DMS79 treated with DMSO at 0.1 percent for 48 hours (cell line): Measurements from ENCODE around the gene GLG1.
A peak's percentile ranks its signal among the peaks of the same experiment; 100 is the strongest.
"Not testable (repeated sequence)": the region's sequence is repeated elsewhere in the genome, so short reads cannot be mapped to it uniquely, and the experiment has no call there.

ENCODE experiments used
- DNase-seq: peaks from one replicate; lab custom pipeline; 2025; lab: John Stamatoyannopoulos, UW

Gene GLG1

GRCh38 chr16:74537746-74538145, 69.2 kb downstream of the GLG1 start:
- not testable (repeated sequence) for DNase-seq

GRCh38 chr16:74534650-74535049, 72.3 kb downstream of the GLG1 start:
- DNase-seq: not testable (repeated sequence)

GRCh38 chr16:74524926-74525325, 82.0 kb downstream of the GLG1 start:
- no peak for DNase-seq

- DNase-seq: no peak
These were observed 82.8 kb downstream of the GLG1 start for GRCh38 chr16:74524117-74524516.

DNA sequence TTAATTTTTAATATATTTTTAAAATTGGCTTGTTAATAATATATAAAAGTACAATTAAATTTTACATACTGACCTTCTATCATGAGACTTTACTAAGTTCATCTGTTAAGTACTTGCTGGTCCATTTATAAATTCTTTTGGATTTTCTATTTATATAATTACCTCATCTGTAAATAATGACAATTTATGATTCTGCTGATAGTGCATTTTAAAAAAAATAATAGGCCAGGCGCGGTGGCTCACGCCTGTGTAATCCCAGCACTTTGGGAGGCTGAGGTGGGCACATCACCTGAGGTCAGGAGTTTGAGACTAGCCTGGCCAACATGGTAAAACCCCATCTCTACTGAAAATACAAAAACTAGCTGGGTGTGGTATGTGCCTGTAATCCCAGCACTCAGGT, 83.2 kb downstream of the GLG1 start:
- DNase-seq: not testable (repeated sequence)

- no peak for DNase-seq
These were observed 84.8 kb downstream of the GLG1 start for GRCh38 chr16:74522160-74522559.

DNA sequence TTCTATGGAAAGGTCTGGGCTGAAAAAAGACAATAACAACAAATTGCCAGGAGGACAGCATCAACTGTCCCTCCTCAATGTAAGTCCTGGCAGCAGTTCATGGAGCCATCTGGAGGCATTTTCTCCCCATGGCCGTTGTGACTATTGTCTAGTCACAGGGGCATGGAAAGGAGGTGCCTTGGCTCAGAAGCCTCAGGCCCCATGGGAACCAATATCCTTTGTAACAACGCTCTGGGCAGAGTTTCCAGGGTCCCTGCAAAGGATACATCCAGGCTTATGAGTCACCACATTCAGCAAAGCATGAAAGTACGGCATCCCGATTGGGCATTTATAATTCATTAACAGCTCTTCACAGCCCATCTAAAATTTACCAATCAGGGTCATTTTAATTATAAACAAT, 85.2 kb downstream of the GLG1 start:
- no peak for DNase-seq

DNA sequence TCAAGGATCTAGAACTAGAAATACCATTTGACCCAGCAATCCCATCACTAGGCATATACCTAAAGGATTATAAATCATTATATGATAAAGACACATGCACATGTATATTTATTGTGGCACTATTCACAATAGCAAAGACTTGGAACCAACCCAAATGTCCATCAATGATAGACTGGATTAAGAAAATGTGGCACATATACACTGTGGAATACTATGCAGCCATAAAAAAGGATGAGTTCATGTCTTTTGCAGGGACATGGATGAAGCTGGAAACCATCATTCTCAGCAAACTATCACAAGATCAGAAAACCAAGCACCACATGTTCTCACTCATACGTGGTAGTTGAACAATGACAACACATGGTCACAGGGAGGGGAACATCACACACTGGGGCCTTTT, 88.0 kb downstream of the GLG1 start:
- DNase-seq: not testable (repeated sequence)

DNA sequence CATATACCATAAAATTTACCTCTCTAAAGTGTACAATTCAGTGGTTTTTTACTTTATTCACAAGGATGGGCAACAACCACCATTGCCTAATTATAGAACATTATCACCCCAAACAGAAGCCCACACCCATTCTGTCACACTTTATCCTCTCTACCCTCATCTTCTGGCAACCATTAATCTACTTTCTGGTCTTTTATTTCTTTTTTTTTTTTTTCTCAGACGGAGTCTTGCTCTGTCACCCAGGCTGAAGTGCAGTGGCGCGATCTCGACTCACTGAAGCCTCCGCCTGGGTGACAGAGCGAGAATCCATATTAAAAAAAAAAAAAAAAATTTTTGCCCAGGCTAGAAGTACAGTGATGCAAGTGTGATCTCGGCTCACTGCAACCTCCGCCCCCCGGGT, 95.0 kb downstream of the GLG1 start:
- no peak for DNase-seq

GRCh38 chr16:74505011-74505410, 101.9 kb downstream of the GLG1 start:
- no peak for DNase-seq

GRCh38 chr16:74503412-74503811, 103.5 kb downstream of the GLG1 start:
- no peak for DNase-seq

GRCh38 chr16:74501484-74502478, 105.1 kb downstream of the GLG1 start:
- DNase-seq: peak; percentile 5

GRCh38 chr16:74500907-74501306, 106.0 kb downstream of the GLG1 start:
- DNase-seq: no peak

DNA sequence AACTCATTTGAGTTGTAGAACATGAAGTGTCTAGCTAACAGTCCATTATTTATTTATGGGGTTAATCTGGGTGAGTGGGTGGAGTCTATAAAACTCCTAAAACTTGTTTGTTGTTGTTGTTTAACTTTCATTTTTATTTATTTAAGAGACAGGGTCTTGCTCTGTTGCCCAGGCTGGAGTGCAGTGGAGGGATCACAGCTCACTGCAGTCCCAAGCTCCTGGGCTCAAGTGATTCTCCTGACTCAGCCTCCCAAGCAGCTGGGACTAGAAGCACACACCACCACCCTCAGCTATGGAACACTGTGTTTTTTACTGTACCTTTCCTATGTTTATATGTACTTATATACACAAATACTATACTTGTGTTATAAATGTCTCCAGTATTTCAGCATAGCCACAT, 107.8 kb downstream of the GLG1 start:
- DNase-seq: no peak

- no peak for DNase-seq
These were observed 109.2 kb downstream of the GLG1 start for GRCh38 chr16:74497761-74498160.

DNA sequence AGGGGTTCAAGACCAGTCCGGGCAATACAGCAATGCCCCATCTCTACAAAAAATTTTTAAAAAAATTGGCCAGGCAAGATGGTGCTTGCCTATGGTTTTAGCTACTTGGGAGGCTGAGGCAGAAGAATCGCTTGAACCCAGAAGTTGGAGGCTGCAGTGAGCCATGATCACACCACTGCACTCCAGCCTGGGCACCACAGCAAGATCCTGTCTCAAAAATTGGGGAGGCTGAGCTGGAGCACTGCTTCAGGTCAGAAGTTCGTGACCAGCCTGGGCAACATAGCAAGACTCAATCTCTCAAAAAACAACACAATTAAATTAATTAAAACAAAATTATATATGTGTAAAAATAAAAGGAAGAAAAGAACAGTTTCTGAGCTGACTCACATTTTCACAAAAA, 110.9 kb downstream of the GLG1 start:
- no peak for DNase-seq

GRCh38 chr16:74492976-74493375, 113.9 kb downstream of the GLG1 start:
- no peak for DNase-seq

GRCh38 chr16:74487634-74488495, 119.0 kb downstream of the GLG1 start:
- DNase-seq: peak; percentile 1

DNA sequence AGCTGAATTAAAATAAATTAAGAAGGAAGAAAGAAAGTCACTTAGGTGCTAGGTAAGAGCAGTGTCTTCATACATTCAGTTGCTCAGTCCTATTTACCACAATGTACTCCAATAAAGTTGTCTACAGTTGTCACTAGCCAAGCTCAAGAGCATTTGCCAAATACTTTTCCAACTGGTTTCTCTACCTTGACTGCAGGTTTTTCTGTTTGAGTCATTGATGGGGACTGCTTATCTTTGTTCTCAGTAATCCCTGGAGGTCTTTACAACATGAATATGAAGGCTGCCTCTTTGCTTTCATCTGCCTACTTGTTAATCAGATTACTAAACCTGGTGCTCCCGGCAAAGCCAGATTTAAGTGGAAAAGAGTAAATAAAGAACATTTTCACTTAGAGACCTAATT, 121.0 kb downstream of the GLG1 start:
- no peak for DNase-seq

DNA sequence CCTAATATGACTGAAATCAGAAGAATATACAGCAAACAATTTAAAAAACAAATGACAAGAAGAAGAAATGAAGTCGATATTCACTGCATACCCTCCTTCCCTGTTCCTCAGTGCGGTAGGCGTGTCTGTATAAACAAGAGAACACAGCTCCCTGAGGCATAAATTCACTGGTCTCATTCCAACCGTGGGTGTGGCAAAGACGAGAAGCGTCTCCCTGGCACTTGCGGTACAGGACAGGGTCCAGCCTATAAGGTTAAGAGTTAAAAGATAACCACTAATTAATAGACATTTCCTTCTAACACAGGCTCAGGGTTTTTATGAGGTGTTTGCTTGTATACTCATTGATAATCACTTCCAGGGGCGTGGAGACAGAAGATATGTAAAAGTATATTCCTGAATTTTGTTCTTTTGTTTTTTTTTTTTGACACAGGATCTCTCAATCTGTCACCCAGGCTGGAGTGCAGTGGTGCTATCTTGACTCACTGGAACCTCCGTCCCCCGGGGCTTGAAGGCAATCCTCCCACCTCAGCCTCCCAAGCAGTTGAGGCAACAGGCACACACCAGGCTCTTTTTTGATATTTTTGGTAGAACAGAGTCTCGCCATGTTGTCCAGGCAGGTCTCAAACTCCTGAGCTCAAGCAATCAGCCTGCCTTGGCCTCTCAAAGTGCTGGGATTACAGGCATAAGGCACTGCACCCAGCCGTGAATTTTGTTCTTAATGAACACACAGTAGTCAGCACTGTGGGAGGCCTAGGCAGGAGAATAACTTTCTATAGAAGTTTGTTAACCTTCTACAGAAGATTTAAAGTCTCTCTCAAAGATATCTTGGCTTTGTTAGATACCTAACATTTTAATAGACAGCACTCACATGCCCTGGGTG, 126.5 kb downstream of the GLG1 start:
- DNase-seq: no peak

DNA sequence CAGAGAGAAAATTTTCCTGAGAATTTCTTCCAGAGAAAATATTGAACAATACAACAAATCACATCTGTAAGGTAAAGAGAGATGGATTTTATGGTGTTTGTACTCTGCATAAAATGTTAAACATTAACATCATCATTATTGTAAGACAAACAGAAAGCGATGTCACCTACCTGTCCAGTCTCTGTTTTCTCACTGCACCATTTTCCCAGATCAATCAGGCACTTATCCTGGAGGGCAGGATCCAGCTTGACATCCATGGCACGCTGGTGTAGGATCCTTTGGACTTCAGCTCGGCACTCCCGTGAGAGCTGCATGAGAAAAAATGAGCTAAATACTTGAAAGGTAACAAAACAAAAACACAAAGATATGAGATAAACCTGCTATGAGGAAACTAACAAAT, 129.7 kb downstream of the GLG1 start:
- no peak for DNase-seq

DNA sequence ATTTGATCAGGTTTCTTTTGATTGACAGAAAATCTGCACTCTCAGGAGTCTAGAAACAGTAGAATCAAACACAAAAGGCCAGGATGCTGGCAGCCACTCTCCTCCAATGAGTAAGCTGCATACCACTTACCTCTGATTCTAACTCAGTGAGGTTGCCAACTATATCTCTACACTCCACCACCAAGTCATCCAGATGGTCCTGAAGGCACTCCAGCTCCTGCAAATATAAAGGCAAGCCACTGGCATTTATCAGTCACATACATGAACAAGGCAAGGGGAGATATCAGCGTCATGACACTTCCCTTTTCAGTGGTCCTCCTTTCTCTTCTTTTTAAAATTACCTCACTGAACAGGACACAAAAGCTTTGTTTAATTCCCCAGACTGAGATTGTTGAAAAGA, 132.5 kb downstream of the GLG1 start:
- no peak for DNase-seq
